Middle frontal gyrus (tissue), 1 donor: ENCODE measurements around the gene SETX.
A peak's percentile ranks its signal among the peaks of the same experiment; 100 is the strongest.

Experiments used
- DNase-seq: peaks from one replicate; pipeline ENCODE4 v3.0.0-alpha.2; 2015; ENCODE audit warnings: low spot score; ENCODE audit errors: extremely low spot score

Gene SETX

GRCh38 chr9:132241840-132242620, 112.8 kb downstream of the SETX start:
- DNase-seq, result no peak

GRCh38 chr9:132241483-132241839, 113.3 kb downstream of the SETX start:
- DNase-seq, result no peak

- peak; percentile 54 for DNase-seq
Measured at GRCh38 chr9:132240841-132241482, 113.8 kb downstream of the SETX start.

- DNase-seq, result no peak
Measured at GRCh38 chr9:132239999-132240840, 114.6 kb downstream of the SETX start.

GRCh38 chr9:132239518-132239917, 115.3 kb downstream of the SETX start:
- no peak for DNase-seq

GRCh38 chr9:132238992-132239391, 115.8 kb downstream of the SETX start:
- no peak for DNase-seq

GRCh38 chr9:132238026-132238972, 116.5 kb downstream of the SETX start:
- DNase-seq, result no peak

- DNase-seq, result no peak
Measured at GRCh38 chr9:132237481-132237880, 117.3 kb downstream of the SETX start.

- DNase-seq, result no peak
Measured at GRCh38 chr9:132236662-132237311, 118.0 kb downstream of the SETX start.

- peak; percentile 56 for DNase-seq
Measured at GRCh38 chr9:132235894-132236661, 118.7 kb downstream of the SETX start.

GRCh38 chr9:132235125-132235524, 119.7 kb downstream of the SETX start:
- DNase-seq, result no peak

- no peak for DNase-seq
Measured at GRCh38 chr9:132234535-132234934, 120.3 kb downstream of the SETX start.

- no peak for DNase-seq
Measured at GRCh38 chr9:132233138-132233537, 121.6 kb downstream of the SETX start.

GRCh38 chr9:132232522-132232921, 122.3 kb downstream of the SETX start:
- no peak for DNase-seq

GRCh38 chr9:132231019-132231701, 123.6 kb downstream of the SETX start:
- DNase-seq, result no peak

GRCh38 chr9:132230605-132231004, 124.2 kb downstream of the SETX start:
- no peak for DNase-seq

GRCh38 chr9:132228062-132228461, 126.7 kb downstream of the SETX start:
- DNase-seq, result no peak

GRCh38 chr9:132226571-132227430, 128.0 kb downstream of the SETX start:
- DNase-seq, result no peak
